T47D (cell line): ENCODE data around the gene CEP78.
"Not testable (repeated sequence)": the region's sequence is repeated elsewhere in the genome, so short reads cannot be mapped to it uniquely, and the experiment has no call there.

Experiments
- DNase-seq, 2 experiments: peaks; one replicate each; pipeline versions ENCODE4 v3.0.0 to v3.0.0-alpha.2; 2011 to 2012; ENCODE audit warnings: low read depth in 1 of 2, low spot score in 1 of 2
- JUND ChIP-seq: IDR thresholded peaks from 2 replicates; pipeline ENCODE4 v1.6.1; 2012; ENCODE audit warnings: low read depth
- in situ Hi-C: cut with HindIII; loops from 2 replicates; pipeline ENCODE4 v1.10.0; 2016; ENCODE audit warnings: low sequenced_read_pairs, low pct_unique_long_range_greater_than_20kb

CEP78 gene

GRCh38 chr9:78235762-78236550 lies at the start of gene CEP78:
CEP78 (plus strand) TSS chr9:78236075; CDS start chr9:78236351, 276 bp downstream.
- peak; percentile 80 to 92 for DNase-seq
- TF ChIP-seq JUND, result no peak
- in situ Hi-C loops, result no loop called here

GRCh38 chr9:78187763-78188484 lies 48.0 kb upstream of the CEP78 start:
- TF ChIP-seq JUND, result no peak
- in situ Hi-C loops, result no loop called here
- no peak for DNase-seq

GRCh38 chr9:78188594-78188993 lies 47.3 kb upstream of the CEP78 start:
- in situ Hi-C loops, result no loop called here
- DNase-seq, result no peak
- TF ChIP-seq JUND, result no peak

- TF ChIP-seq JUND, result no peak
- in situ Hi-C loops, result no loop called here
Measured at GRCh38 chr9:78189001-78189400, 46.9 kb upstream of the CEP78 start.

GRCh38 chr9:78189461-78189860 lies 46.4 kb upstream of the CEP78 start:
- in situ Hi-C loops, result no loop called here
- DNase-seq, result no peak
- no peak for TF ChIP-seq JUND

More at GRCh38 chr9:78189001-78189400, 46.9 kb upstream of the CEP78 start:
- no peak for DNase-seq

- no peak for TF ChIP-seq JUND
- DNase-seq, result no peak
- in situ Hi-C loops, result no loop called here
Measured at GRCh38 chr9:78191931-78192330, 43.9 kb upstream of the CEP78 start.

GRCh38 chr9:78196258-78196657 lies 39.6 kb upstream of the CEP78 start:
- DNase-seq, result no peak
- no peak for TF ChIP-seq JUND
- in situ Hi-C loops, result no loop called here

GRCh38 chr9:78201158-78201777 lies 34.6 kb upstream of the CEP78 start:
- DNase-seq, result not testable (repeated sequence)

GRCh38 chr9:78207319-78207718 lies 28.6 kb upstream of the CEP78 start:
- TF ChIP-seq JUND, result no peak
- no peak for DNase-seq
- in situ Hi-C loops, result no loop called here

More at GRCh38 chr9:78201158-78201777, 34.6 kb upstream of the CEP78 start:
- in situ Hi-C loops, result not testable (repeated sequence)

GRCh38 chr9:78207901-78208300 lies 28.0 kb upstream of the CEP78 start:
- TF ChIP-seq JUND, result no peak
- in situ Hi-C loops, result no loop called here
- no peak for DNase-seq

GRCh38 chr9:78209127-78209526 lies 26.7 kb upstream of the CEP78 start:
- no peak for TF ChIP-seq JUND
- no peak for DNase-seq
- in situ Hi-C loops, result no loop called here

- DNase-seq, result no peak
- no peak for TF ChIP-seq JUND
- in situ Hi-C loops, result no loop called here
Measured at GRCh38 chr9:78210841-78211301, 25.0 kb upstream of the CEP78 start.

GRCh38 chr9:78212868-78213267 lies 23.0 kb upstream of the CEP78 start:
- no peak for TF ChIP-seq JUND
- DNase-seq, result no peak
- in situ Hi-C loops, result no loop called here
